Measurements from ENCODE around the gene NHSL1.

Gene NHSL1

DNA sequence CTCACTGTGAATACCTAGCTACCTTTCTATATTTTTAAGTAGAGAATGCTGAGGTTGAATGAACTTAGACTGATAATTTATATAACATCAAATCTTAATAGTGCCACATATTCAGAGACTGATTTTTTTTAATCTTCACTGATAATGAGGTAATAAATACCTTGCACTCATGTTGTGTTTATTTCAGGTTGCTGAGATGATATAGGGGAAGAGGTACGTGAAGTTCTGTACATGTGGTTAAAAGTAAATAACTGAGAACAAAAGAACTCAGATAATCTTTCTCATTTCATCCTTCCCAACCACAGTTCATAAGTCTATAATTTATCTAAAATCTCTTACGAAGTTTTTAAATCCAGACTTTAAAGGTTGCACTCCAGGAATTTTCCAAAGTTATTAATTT is 6.4 kb downstream of the NHSL1 start:
- H4K20me1 ChIP-seq (ENCODE audit: low read depth, low read length): no peaks in the 10 kb centered on the region
- no peaks in the 10 kb centered on the region for H3K27me3 ChIP-seq (ENCODE audit: low read length)
- no peak overlapping the region for H3K4me2 ChIP-seq (ENCODE audit: low read depth, low read length, poor library complexity, severe bottlenecking)

DNA sequence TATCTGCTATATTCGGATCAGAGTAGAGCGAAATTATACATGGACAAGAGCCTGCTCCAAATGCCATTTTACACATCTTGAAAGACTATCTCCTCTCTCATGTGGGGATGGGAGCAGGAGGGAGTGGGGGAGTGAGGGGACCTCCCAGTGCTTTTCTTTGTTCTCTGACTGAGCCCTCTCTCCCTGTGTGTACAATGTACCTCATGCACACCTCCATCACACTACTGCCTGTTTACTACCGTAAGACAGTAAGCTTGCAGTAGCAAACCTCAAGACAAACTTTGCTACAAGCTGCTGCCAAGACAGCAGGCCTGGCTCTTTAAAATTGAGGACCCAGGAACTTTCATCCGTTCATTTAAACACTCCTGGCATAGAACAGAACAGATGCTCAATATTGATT is 7.2 kb downstream of the NHSL1 start:
- no peaks in the 10 kb centered on the region for H3K9me3 ChIP-seq (ENCODE audit: insufficient read depth, low read length)
- no peaks in the 10 kb centered on the region for H3K27me3 ChIP-seq (ENCODE audit: low read length)
- TF ChIP-seq, protein P1, sequence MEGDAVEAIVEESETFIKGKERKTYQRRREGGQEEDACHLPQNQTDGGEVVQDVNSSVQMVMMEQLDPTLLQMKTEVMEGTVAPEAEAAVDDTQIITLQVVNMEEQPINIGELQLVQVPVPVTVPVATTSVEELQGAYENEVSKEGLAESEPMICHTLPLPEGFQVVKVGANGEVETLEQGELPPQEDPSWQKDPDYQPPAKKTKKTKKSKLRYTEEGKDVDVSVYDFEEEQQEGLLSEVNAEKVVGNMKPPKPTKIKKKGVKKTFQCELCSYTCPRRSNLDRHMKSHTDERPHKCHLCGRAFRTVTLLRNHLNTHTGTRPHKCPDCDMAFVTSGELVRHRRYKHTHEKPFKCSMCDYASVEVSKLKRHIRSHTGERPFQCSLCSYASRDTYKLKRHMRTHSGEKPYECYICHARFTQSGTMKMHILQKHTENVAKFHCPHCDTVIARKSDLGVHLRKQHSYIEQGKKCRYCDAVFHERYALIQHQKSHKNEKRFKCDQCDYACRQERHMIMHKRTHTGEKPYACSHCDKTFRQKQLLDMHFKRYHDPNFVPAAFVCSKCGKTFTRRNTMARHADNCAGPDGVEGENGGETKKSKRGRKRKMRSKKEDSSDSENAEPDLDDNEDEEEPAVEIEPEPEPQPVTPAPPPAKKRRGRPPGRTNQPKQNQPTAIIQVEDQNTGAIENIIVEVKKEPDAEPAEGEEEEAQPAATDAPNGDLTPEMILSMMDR (IDR thresholded peaks at IDR 0.05; ENCODE audit: insufficient read depth, low read length, poor library complexity, severe bottlenecking): no peak
- H3K9ac ChIP-seq (ENCODE audit: low read length): no peak overlapping the region
- no peaks in the 10 kb centered on the region for H4K20me1 ChIP-seq (ENCODE audit: low read depth, low read length)
- H3F3A ChIP-seq (ENCODE audit: insufficient read depth): no peaks in the 10 kb centered on the region
- no peak overlapping the region for H2AFZ ChIP-seq (ENCODE audit: low read depth, low read length, severe bottlenecking)
- H3K27ac ChIP-seq (ENCODE audit: low read depth, low read length): no peak overlapping the region
- H3K9me2 ChIP-seq (replicated peaks; ENCODE audit: insufficient read depth, low read length): no peaks in the 10 kb centered on the region
- no peak overlapping the region for H3K4me2 ChIP-seq (ENCODE audit: low read depth, low read length, poor library complexity, severe bottlenecking)
- H3K79me2 ChIP-seq (ENCODE audit: insufficient read depth, low read length): no peaks in the 10 kb centered on the region
- no peaks in the 10 kb centered on the region for H3K36me3 ChIP-seq (ENCODE audit: low read length)
- H3K4me3 ChIP-seq (ENCODE audit: insufficient read depth, low read length, poor library complexity, severe bottlenecking): no peak overlapping the region

More for the DNA sequence above, 6.4 kb downstream of the NHSL1 start:
- H3K9me3 ChIP-seq (ENCODE audit: insufficient read depth, low read length): no peaks in the 10 kb centered on the region
- no peaks in the 10 kb centered on the region for H3F3A ChIP-seq (ENCODE audit: insufficient read depth)
- no peaks in the 10 kb centered on the region for H3K79me2 ChIP-seq (ENCODE audit: insufficient read depth, low read length)
- no peaks in the 10 kb centered on the region for H3K36me3 ChIP-seq (ENCODE audit: low read length)
- H3K9me2 ChIP-seq (replicated peaks; ENCODE audit: insufficient read depth, low read length): no peaks in the 10 kb centered on the region
- no peak overlapping the region for H3K9ac ChIP-seq (ENCODE audit: low read length)
- H2AFZ ChIP-seq (ENCODE audit: low read depth, low read length, severe bottlenecking): no peak overlapping the region
- no peak overlapping the region for H3K4me3 ChIP-seq (ENCODE audit: insufficient read depth, low read length, poor library complexity, severe bottlenecking)
- TF ChIP-seq EZH2phosphoT487 (conservative IDR thresholded peaks at IDR 0.05; ENCODE audit: low read length): no peak
- TF ChIP-seq, protein P1 (IDR thresholded peaks at IDR 0.05; ENCODE audit: insufficient read depth, low read length, poor library complexity, severe bottlenecking): no peak
- no peak overlapping the region for H3K27ac ChIP-seq (ENCODE audit: low read depth, low read length)

DNA sequence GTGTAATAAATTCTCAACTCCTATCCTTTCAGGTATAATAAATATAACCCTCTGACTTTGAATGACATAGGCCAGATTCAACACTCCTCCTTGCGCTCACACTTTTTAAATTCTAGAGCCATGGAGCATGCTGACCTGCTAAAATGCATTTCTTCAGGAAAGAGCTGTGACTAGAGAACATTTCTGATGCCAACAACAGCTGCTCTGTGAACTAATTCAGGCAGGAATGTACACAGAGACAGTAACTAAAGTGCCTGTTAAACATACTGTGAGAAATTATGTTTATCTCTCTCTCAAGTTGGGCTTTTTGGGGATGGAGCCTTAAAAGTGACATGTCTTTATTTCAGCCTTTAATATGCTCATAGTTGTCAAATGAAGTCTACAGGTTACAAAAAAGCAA is 8.3 kb downstream of the NHSL1 start:
- H3K9ac ChIP-seq (ENCODE audit: low read length): no peak overlapping the region
- TF ChIP-seq EZH2phosphoT487 (conservative IDR thresholded peaks at IDR 0.05; ENCODE audit: low read length): no peak
- TF ChIP-seq, protein P1 (IDR thresholded peaks at IDR 0.05; ENCODE audit: insufficient read depth, low read length, poor library complexity, severe bottlenecking): no peak
- no peak overlapping the region for H3K4me3 ChIP-seq (ENCODE audit: insufficient read depth, low read length, poor library complexity, severe bottlenecking)
- H3K9me3 ChIP-seq (ENCODE audit: insufficient read depth, low read length): no peaks in the 10 kb centered on the region
- H3K79me2 ChIP-seq (ENCODE audit: insufficient read depth, low read length): no peaks in the 10 kb centered on the region
- H3K4me2 ChIP-seq (ENCODE audit: low read depth, low read length, poor library complexity, severe bottlenecking): no peak overlapping the region
- H3K9me2 ChIP-seq (replicated peaks; ENCODE audit: insufficient read depth, low read length): no peaks in the 10 kb centered on the region
- H2AFZ ChIP-seq (ENCODE audit: low read depth, low read length, severe bottlenecking): no peak overlapping the region
- no peaks in the 10 kb centered on the region for H3K36me3 ChIP-seq (ENCODE audit: low read length)
- H3F3A ChIP-seq (ENCODE audit: insufficient read depth): no peaks in the 10 kb centered on the region
- H3K27me3 ChIP-seq (ENCODE audit: low read length): no peaks in the 10 kb centered on the region
- H4K20me1 ChIP-seq (ENCODE audit: low read depth, low read length): no peaks in the 10 kb centered on the region
- H3K27ac ChIP-seq (ENCODE audit: low read depth, low read length): no peak overlapping the region

DNA sequence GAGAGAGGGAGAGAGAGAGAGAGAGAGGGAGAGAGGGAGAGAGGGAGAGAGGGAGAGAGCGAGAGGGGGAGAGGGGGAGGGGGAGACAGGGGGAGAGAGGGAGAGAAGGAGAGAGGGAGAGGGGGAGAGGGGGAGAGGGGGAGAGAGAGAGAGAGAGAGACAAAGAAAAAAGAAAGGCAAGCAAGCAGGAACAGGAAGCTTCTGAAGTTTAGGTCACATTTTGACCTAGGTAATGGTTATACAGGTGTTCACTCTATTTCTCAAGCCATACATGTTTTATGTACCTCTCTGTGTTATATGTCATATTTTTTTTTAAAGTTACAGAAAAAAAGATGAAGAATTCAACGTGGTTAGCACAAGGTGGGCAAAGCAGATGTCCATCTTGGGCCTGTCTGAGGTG is 9.4 kb downstream of the NHSL1 start:
- H3K9ac ChIP-seq (ENCODE audit: low read length): no peak overlapping the region

More for the DNA sequence above, 9.4 kb downstream of the NHSL1 start:
- no peaks in the 10 kb centered on the region for H4K20me1 ChIP-seq (ENCODE audit: low read depth, low read length)
- H3K9me2 ChIP-seq (replicated peaks; ENCODE audit: insufficient read depth, low read length): no peaks in the 10 kb centered on the region
- no peak overlapping the region for H2AFZ ChIP-seq (ENCODE audit: low read depth, low read length, severe bottlenecking)
- no peaks in the 10 kb centered on the region for H3K36me3 ChIP-seq (ENCODE audit: low read length)
- no peaks in the 10 kb centered on the region for H3F3A ChIP-seq (ENCODE audit: insufficient read depth)
- no peaks in the 10 kb centered on the region for H3K9me3 ChIP-seq (ENCODE audit: insufficient read depth, low read length)
- H3K27ac ChIP-seq (ENCODE audit: low read depth, low read length): no peak overlapping the region
- H3K27me3 ChIP-seq (ENCODE audit: low read length): no peaks in the 10 kb centered on the region
- H3K4me3 ChIP-seq (ENCODE audit: insufficient read depth, low read length, poor library complexity, severe bottlenecking): no peak overlapping the region
- H3K79me2 ChIP-seq (ENCODE audit: insufficient read depth, low read length): no peaks in the 10 kb centered on the region
- no peak for TF ChIP-seq EZH2phosphoT487 (conservative IDR thresholded peaks at IDR 0.05; ENCODE audit: low read length)
- TF ChIP-seq, protein P1 (IDR thresholded peaks at IDR 0.05; ENCODE audit: insufficient read depth, low read length, poor library complexity, severe bottlenecking): no peak
- no peak overlapping the region for H3K4me2 ChIP-seq (ENCODE audit: low read depth, low read length, poor library complexity, severe bottlenecking)
